ENCODE results near the gene CELSR2.
"Not testable (repeated sequence)": the region's sequence is repeated elsewhere in the genome, so short reads cannot be mapped to it uniquely, and the experiment has no call there.

The CELSR2 gene, protein sequence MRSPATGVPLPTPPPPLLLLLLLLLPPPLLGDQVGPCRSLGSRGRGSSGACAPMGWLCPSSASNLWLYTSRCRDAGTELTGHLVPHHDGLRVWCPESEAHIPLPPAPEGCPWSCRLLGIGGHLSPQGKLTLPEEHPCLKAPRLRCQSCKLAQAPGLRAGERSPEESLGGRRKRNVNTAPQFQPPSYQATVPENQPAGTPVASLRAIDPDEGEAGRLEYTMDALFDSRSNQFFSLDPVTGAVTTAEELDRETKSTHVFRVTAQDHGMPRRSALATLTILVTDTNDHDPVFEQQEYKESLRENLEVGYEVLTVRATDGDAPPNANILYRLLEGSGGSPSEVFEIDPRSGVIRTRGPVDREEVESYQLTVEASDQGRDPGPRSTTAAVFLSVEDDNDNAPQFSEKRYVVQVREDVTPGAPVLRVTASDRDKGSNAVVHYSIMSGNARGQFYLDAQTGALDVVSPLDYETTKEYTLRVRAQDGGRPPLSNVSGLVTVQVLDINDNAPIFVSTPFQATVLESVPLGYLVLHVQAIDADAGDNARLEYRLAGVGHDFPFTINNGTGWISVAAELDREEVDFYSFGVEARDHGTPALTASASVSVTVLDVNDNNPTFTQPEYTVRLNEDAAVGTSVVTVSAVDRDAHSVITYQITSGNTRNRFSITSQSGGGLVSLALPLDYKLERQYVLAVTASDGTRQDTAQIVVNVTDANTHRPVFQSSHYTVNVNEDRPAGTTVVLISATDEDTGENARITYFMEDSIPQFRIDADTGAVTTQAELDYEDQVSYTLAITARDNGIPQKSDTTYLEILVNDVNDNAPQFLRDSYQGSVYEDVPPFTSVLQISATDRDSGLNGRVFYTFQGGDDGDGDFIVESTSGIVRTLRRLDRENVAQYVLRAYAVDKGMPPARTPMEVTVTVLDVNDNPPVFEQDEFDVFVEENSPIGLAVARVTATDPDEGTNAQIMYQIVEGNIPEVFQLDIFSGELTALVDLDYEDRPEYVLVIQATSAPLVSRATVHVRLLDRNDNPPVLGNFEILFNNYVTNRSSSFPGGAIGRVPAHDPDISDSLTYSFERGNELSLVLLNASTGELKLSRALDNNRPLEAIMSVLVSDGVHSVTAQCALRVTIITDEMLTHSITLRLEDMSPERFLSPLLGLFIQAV (N-terminal part only)

GRCh38 chr1:109248797-109249629 lies at the start of gene CELSR2:
Gene CELSR2, plus strand, starts transcription at chr1:109249539. Its CDS starts 541 bp downstream, at chr1:109250080.
- peak; percentile 65 for DNase-seq

DNA sequence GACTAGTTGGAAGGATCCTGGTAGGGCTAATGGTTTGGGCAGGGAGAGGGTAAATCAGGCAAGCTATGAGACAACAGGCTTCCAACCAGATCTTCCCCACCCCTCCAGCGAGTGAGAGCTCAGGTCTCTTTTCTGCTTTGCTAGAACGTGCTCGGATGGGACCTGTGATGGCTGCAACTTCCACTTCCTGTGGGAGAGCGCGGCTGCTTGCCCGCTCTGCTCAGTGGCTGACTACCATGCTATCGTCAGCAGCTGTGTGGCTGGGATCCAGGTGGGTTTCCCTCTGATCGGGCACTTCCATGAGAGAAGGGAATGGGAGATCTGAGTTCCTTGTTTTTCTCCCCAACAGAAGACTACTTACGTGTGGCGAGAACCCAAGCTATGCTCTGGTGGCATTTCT lies 49.6 kb upstream of the CELSR2 start:
- no peak for DNase-seq

DNA sequence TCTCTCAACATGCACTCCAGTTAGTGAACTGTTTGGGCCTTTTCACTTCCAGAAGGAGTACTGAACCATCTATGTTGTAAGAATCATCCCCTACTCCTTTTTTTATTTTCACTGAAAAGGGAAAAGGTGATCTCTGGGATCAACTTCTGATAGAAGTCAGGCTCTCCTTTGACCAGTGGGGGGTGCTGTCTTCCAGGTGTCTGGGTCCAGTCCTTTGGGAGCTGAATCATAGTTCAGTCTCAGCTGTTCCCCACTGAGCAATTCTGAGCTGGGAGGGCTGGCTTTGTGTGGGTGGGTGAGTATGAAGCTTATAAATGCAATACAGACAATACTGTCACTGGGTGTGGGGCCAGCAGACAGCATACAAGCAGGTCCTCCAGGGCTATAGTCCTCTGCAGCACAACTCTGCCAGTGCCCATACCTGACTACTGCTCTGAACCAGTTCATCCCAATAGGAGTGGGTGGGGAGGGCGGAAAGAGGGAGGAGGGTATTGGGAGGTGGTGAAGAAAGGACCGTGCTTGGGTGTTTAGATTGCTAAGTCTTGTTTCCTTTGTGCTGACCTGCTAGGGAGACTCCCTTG lies 48.1 kb upstream of the CELSR2 start:
- peak; percentile 51 for DNase-seq

GRCh38 chr1:109204484-109204883 lies 44.9 kb upstream of the CELSR2 start:
- DNase-seq, result no peak

DNA sequence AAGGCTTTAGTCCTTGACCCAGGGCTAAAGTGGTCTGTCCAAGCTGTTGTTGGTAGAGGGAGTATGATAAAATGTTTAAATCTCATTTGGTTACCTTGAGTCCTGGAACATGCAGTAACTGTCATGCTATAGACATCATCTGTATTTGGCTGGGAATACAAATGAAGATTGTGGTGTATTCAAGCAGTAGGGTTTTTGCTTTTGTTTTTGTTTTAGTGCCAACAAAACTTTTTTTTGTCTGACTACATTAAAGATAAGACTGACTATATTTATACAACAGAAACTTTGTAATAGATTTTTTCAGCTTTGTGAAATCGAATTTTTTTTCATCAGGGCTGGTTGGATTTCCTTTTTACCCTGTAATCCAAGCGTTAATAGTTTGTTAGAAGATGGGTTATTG lies 43.0 kb upstream of the CELSR2 start:
- no peak for DNase-seq

GRCh38 chr1:109207467-109208103 lies 41.8 kb upstream of the CELSR2 start:
- DNase-seq, result no peak

GRCh38 chr1:109208394-109208793 lies 40.9 kb upstream of the CELSR2 start:
- no peak for DNase-seq

DNA sequence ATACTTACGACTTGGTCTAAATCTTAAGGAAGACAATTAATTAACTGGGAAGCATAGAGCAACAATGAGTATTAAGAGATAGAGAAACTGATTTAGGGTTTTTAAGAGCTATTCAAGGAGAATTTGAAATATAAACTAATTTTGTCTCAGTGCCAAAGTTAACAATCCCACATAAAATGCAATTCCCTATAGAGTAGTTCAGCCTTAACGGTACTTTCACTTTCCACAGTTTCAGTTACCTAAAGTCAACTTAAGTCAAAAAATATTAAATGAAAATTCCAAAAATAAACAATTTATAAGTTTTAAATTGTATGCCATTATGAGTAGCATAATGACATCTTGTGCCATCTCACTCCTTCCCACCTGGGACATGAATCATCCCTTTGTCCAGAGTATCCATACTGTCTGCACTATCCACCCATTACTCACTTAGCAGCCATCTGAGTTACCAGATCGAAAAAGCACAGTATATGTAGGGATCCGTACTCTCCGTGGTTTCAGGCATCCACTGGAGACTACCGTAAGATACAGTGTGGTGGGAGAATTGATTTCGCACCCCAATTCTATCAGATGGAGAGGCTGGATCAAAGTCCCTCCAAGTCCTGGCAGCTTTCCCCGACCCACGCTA lies 40.4 kb upstream of the CELSR2 start:
- no peak for DNase-seq

GRCh38 chr1:109210058-109210457 lies 39.3 kb upstream of the CELSR2 start:
- no peak for DNase-seq

- no peak for DNase-seq
Observed at GRCh38 chr1:109213345-109213823, 36.0 kb upstream of the CELSR2 start.

- peak; percentile 92 for DNase-seq
Observed at GRCh38 chr1:109213824-109214693, 35.3 kb upstream of the CELSR2 start, which contains the start of gene SARS1. Gene SARS1, plus strand, starts transcription at chr1:109213918. Its CDS starts 75 bp downstream, at chr1:109213993.

DNA sequence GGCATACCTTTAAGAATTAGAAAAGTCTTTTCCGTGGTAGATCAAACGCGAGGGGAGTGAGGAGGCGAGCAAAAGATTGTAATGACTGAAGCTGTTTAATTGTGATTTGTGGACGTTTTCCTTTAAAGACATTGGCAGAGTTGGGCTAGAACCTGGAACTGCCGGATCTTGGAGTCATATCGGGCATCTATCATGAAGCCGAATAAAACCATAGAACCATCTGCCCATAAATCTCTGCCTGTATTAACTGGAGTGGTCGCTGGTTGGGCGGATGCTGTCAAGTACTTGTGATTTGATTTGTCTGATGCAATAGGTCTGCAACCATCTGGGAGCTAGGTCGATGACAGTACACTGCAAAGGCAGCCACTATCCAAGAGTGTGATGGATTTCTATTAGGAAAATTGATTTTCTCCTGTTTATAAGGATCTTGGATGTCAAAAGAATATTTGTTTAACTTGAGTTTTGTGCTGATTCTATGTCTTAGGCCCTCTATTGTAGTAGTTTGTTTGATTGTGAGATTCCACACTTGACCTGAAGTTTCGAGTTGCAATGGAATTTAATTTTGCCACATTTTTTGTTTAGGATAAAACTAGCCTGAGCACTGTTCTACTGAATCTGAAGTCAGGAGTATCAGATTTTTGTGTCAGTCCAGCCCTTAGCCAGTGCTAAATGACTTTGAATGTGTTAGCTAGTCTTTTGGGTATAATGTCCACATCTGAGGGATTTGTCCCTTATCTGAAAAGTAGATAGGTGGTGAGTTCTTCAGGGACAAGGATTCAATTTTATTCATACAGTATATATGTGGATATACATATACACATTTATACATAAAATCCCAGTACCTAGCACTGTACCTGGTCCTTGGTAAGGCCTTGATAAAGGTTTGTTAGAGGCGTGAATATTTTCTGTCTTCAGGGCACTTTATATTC lies 34.4 kb upstream of the CELSR2 start:
- DNase-seq, result peak; percentile 65

DNA sequence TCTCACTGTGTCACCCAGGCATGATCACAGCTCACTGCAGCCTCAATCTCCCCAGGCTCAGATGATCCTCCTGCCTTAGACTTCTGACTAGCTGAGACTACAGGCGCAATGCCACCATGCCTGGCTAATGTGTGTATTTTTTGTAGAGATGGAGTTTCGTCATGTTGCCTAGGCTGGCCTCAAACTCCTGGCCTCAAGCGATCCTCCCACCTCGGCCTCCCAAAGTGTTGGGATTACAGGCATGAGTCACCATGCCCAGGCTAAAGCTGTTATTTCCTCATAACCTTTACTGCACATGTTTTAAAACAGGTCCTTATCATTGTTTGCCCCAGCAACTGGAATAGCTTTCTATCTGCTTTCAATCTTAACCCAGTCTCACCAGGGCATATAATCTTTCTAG lies 32.7 kb upstream of the CELSR2 start:
- DNase-seq, result no peak

DNA sequence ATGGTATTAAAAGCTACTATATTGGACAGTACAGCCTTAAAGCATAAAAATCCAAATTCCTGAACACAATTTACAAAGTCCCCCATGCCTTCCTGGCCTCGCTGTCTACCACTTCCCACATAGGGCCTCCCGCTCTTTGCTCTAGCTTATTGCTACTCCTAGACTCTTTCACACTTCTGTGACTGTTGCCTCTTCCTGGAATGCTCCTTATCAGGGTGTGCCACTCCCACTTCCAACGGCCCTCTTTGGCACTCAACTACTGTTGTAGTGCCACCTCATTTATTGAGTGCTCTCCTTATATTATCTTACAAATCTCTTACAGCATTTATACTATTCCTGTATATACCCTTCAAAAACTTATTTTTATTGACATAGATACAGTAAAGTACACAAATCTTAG lies 30.8 kb upstream of the CELSR2 start:
- no peak for DNase-seq

DNA sequence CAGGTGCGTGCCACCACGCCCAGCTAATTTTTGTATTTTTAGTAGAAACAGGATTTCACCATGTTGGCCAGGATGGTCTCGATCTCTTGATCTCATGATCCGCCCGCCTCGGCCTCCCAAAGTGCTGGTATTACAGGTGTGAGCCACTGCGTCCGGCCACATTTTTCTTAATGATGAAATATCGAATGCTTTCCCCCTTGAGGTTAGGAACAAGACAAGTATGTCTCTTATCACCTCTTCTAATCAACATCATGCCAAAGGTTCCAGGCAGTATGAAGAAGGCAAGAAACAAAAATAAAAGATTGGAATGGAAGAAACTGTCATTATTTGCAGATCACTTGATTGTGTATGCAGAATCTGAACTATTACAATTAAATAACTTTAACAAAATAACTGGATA lies 28.1 kb upstream of the CELSR2 start:
- not testable (repeated sequence) for DNase-seq

GRCh38 chr1:109225308-109225707 lies 24.0 kb upstream of the CELSR2 start:
- no peak for DNase-seq

- no peak for DNase-seq
Observed at GRCh38 chr1:109225711-109226445, 23.5 kb upstream of the CELSR2 start.

- DNase-seq, result no peak
Observed at GRCh38 chr1:109228167-109228566, 21.2 kb upstream of the CELSR2 start.
